Right lobe of liver (tissue), 6 donors: Measurements from ENCODE around the gene PMEPA1. TPM values are rescaled to one million over a fixed set of nuclear protein-coding genes. Genes with fewer than 3 reads are reported as not detected.

Source experiments
- ATAC-seq, 4 donors: fragments of 200-7000 bp; cut with Tn5 transposase; one replicate each; pipeline ENCODE4 v1.9.1; 2020; ENCODE audit warnings: mild to moderate bottlenecking in 4 of 4, moderate library complexity in 4 of 4
- DNase-seq, 3 donors: peaks; one replicate each; pipeline ENCODE4 v3.0.0-alpha.2; 2020
- H3K27ac ChIP-seq, 3 donors: fragments of 200-600 bp; one replicate each; pipeline ENCODE4 v1.8.0; 2022
- H3K27me3 ChIP-seq, 2 donors: fragments of 200-600 bp; one replicate each; pipeline ENCODE4 v1.8.0; 2022
- H3K36me3 ChIP-seq, 4 donors: fragments of 200-600 bp; sonication (generic) in 1 of 4; one replicate each; pipeline versions ENCODE4 v1.5.1 to v1.8.0; 2017 to 2022; ENCODE audit warnings: control low read depth in 1 of 4
- H3K4me1 ChIP-seq, 4 donors: fragments of 200-600 bp; sonication (generic) in 1 of 4; one replicate each; pipeline versions ENCODE4 v1.5.1 to v1.8.0; 2017 to 2022; ENCODE audit warnings: control low read depth in 1 of 4
- H3K4me3 ChIP-seq, 3 donors: fragments of 200-600 bp; one replicate each; pipeline ENCODE4 v1.8.0; 2022
- H3K9me3 ChIP-seq, 4 donors: fragments of 200-600 bp; sonication (generic) in 1 of 4; one replicate each; pipeline versions ENCODE4 v1.5.1 to v1.8.0; 2017 to 2022; ENCODE audit warnings: control low read depth in 1 of 4
- CTCF ChIP-seq, 4 donors: fragments of 200-600 bp in 3 of 4; fragments of 450-650 bp in 1 of 4; IDR thresholded peaks; one replicate each; pipeline versions ENCODE4 v1.5.1 to v1.8.0; 2016 to 2022; ENCODE audit warnings: antibody characterized with exemption in 4 of 4, mild to moderate bottlenecking in 2 of 4
- POLR2A ChIP-seq: fragments of 450-650 bp; IDR thresholded peaks from one replicate; pipeline ENCODE4 v1.6.1; 2017; ENCODE audit warnings: antibody characterized with exemption, mild to moderate bottlenecking
- WGBS: methylation state at CpG from one replicate; pipeline ENCODE4 v1.1.6; 2018; ENCODE audit warnings: low coverage, low lambda C conversion rate; ENCODE audit not compliant: insufficient coverage; ENCODE audit errors: missing lambda C conversion rate; 5-methylcytosine and 5-hydroxymethylcytosine counted together
- intact Hi-C, 2 donors: fragments of 100-400 bp; cut with DNase I; formaldehyde crosslinking; loops; one replicate each; pipeline versions ENCODE4 v1.11.2 to v1.14.1; 2022
- total RNA-seq, 6 experiments: library from RNA; depleted of rRNA in 2 of 6; stranded (reverse); fragments of >200 nt in 2 of 6; fragmentation: NEBNext Ultra II Directional in 3 of 6; extraction: Animal tissue kit (Norgen Biotek cat#: 25700) in 3 of 6; gene quantifications; one replicate each; pipeline versions ENCODE4 v1.1.0 to v1.2.4, GENCODE V29; 2016 to 2023
- donor health status: DM: no; HTN: yes; CAD: no.
- donor health status: DM: no; HTN: no; CAD: no.
- donor health status: DM: no; HTN: no; CAD: no.
- donor health status: DM: no; HTN: yes; CAD: no.
- donor health status: DM: no; HTN: yes; CAD: no.

PMEPA1 gene
- total RNA-seq, 6 experiments from 2014 or later = 0.50 to 2.3 (median 1.4) TPM

GRCh38 chr20:57684808-57685140, 25.0 kb downstream of the PMEPA1 start:
- Histone ChIP-seq H3K27me3 (no peaks in the 10 kb centered on the region), H3K27ac (no peak overlapping the region), H3K9me3 (no peaks in the 10 kb centered on the region), H3K36me3 (no peaks in the 10 kb centered on the region), H3K4me3 (no peak overlapping the region), H3K4me1 (no peaks in the 10 kb centered on the region)
- intact Hi-C loops = no loop called here
- DNase-seq (no peak), ATAC-seq (no peak)
- WGBS = 52% methylated on average over 5 of the region's 5 CpGs
- TF ChIP-seq CTCF (IDR thresholded peaks at IDR 0.05) = no peak

GRCh38 chr20:57683881-57684807, 25.7 kb downstream of the PMEPA1 start:
- no peak for DNase-seq
- H3K4me1 ChIP-seq = no peaks in the 10 kb centered on the region

GRCh38 chr20:57683287-57683686, 26.5 kb downstream of the PMEPA1 start:
- ATAC-seq = no peak
- no peak for TF ChIP-seq POLR2A
- TF ChIP-seq CTCF (IDR thresholded peaks at IDR 0.05) = no peak
- Histone ChIP-seq H3K4me1 (no peaks in the 10 kb centered on the region), H3K9me3 (no peaks in the 10 kb centered on the region), H3K27ac (no peak overlapping the region), H3K27me3 (no peaks in the 10 kb centered on the region), H3K36me3 (no peaks in the 10 kb centered on the region), H3K4me3 (no peak overlapping the region)
- intact Hi-C loops = no loop called here
- WGBS = 53% methylated on average over 6 of the region's 7 CpGs
- no peak for DNase-seq

More at GRCh38 chr20:57683881-57684807, 25.7 kb downstream of the PMEPA1 start:
- intact Hi-C loops = no loop called here
- TF ChIP-seq CTCF (IDR thresholded peaks at IDR 0.05) = no peak
- no peak for TF ChIP-seq POLR2A
- Histone ChIP-seq H3K9me3 (no peaks in the 10 kb centered on the region), H3K27ac (no peak overlapping the region), H3K36me3 (no peaks in the 10 kb centered on the region), H3K27me3 (no peaks in the 10 kb centered on the region), H3K4me3 (no peak overlapping the region)
- WGBS = 42% methylated on average over 11 of the region's 26 CpGs
- no peak for ATAC-seq

GRCh38 chr20:57682184-57683101, 27.4 kb downstream of the PMEPA1 start:
- intact Hi-C loops = no loop called here
- Histone ChIP-seq H3K4me1 (no peaks in the 10 kb centered on the region), H3K36me3 (no peaks in the 10 kb centered on the region), H3K27me3 (no peaks in the 10 kb centered on the region), H3K9me3 (no peaks in the 10 kb centered on the region), H3K27ac (no peak overlapping the region), H3K4me3 (no peak overlapping the region)
- TF ChIP-seq CTCF (IDR thresholded peaks at IDR 0.05) (no peak), POLR2A (no peak)
- ATAC-seq (no peak), DNase-seq (no peak)
- 67% methylated on average over 14 of the region's 28 CpGs for WGBS
